Measurements from ENCODE around the gene BBS9. TPM values are rescaled to one million over a fixed set of nuclear protein-coding genes. Genes with fewer than 3 reads are reported as not detected.

The BBS9 gene
- total and polyA plus RNA-seq, 2 donors (not counting 1 experiment from before 2014, with no cell fraction given), result 8.4 to 45.2 TPM

DNA sequence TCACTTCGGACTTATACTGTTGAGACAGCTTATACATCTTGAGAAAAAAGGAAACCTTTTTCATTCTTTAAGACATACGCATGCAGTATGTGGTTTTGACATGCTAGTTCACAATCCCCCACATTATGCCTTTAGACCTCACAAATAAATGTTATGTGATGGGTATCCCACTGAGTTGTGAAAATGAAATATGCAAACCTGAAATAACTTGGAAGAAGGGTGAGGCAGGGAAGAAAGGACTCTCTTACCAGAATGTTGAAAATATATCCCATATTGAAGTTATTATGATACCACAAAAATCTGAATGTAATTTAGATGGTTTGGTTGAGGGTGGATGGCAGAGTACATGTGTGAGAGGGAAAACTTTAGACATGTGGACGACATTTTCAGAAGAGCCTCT, 379.8 kb downstream of the BBS9 start:
- 92% methylated on average over 1 of the region's 3 CpGs for WGBS (ENCODE audit: insufficient coverage)
- ATAC-seq (ENCODE audit: low read depth) (no peak), DNase-seq (no peak)
- Histone ChIP-seq H2AFZ (ENCODE audit: insufficient read depth, low read depth, low read length, poor library complexity, severe bottlenecking) (no peak overlapping the region), H3K36me3 (replicated peaks in 1 of 2; ENCODE audit: control extremely low read depth in 1 of 2, control insufficient read depth in 1 of 2, extremely low read depth in 1 of 2, insufficient read depth in 2 of 2, low read length in 1 of 2) (peaks cover 0 to 5% of the 10 kb centered on the region in 2 experiments), H3K27me3 (replicated peaks in 1 of 4; ENCODE audit: control extremely low read depth in 1 of 4, control insufficient read depth in 3 of 4, insufficient read depth in 4 of 4, low read length in 3 of 4) (no peaks in the 10 kb centered on the region), H3K79me2 (ENCODE audit: control insufficient read depth, insufficient read depth, low read length) (no peaks in the 10 kb centered on the region), H4K20me1 (ENCODE audit: control insufficient read depth, insufficient read depth, low read length, poor library complexity, severe bottlenecking) (no peaks in the 10 kb centered on the region), H3K4me1 (ENCODE audit: control insufficient read depth in 2 of 2, insufficient read depth in 2 of 2, low read length in 2 of 2) (no peaks in the 10 kb centered on the region), H3K27ac (ENCODE audit: low read length in 2 of 2) (no peak overlapping the region), H3K9ac (ENCODE audit: low read length) (no peak overlapping the region), H3K4me3 (ENCODE audit: control extremely low read depth in 1 of 5, extremely low read depth in 1 of 5, insufficient read depth in 1 of 5, low read depth in 2 of 5, low read length in 4 of 5) (no peak overlapping the region), H3K9me3 (ENCODE audit: control extremely low read depth in 1 of 3, control insufficient read depth in 2 of 3, insufficient read depth in 1 of 3, low read length in 2 of 3) (no peaks in the 10 kb centered on the region), H3K4me2 (replicated peaks; ENCODE audit: low read depth, low read length, poor library complexity, severe bottlenecking) (no peak overlapping the region)
- H3K4me1 Mint-ChIP-seq, result no peaks in the 10 kb centered on the region
- TF ChIP-seq EZH2 (IDR thresholded peaks at IDR 0.05; ENCODE audit: borderline replicate concordance, insufficient read depth, low read depth, low read length, poor library complexity, severe bottlenecking) (no peak), CTCF (IDR thresholded peaks at IDR 0.05) (no peak)
- no peaks in the 10 kb centered on the region for H3K27me3 Mint-ChIP-seq
- no peaks in the 10 kb centered on the region for H3K9me3 Mint-ChIP-seq (ENCODE audit: insufficient read depth)
- POLR2A ChIA-PET, result no interaction called here
- intact Hi-C loops (cut with micrococcal nuclease), result no loop called here
- CTCF ChIA-PET, result no interaction called here
- no peak overlapping the region for H3K27ac Mint-ChIP-seq
- no peak overlapping the region for H3K4me3 Mint-ChIP-seq

DNA sequence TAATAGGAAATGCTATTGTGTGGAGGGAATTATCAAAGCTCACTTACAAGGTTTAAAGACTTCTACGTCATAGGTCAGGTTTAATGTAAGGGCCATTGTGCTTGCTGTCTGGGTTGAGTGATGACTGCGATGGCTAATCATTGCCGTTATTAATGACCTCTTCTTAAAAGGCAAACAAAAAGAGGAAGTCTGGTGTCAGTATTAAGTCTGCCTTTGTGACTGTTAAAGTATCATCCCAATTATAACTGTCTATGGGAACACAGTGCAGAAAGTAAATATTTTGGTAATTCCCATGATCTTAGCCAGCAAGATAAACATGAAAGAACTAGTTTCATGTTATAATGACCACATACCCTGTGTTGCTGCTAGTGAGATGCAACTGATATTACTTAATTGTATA, 382.4 kb downstream of the BBS9 start:
- Histone ChIP-seq H3K27ac (ENCODE audit: low read length in 2 of 2) (no peak overlapping the region), H3K79me2 (ENCODE audit: control insufficient read depth, insufficient read depth, low read length) (no peaks in the 10 kb centered on the region), H2AFZ (ENCODE audit: insufficient read depth, low read depth, low read length, poor library complexity, severe bottlenecking) (no peak overlapping the region), H3K36me3 (replicated peaks in 1 of 2; ENCODE audit: control extremely low read depth in 1 of 2, control insufficient read depth in 1 of 2, extremely low read depth in 1 of 2, insufficient read depth in 2 of 2, low read length in 1 of 2) (no peaks in the 10 kb centered on the region), H3K9me3 (ENCODE audit: control extremely low read depth in 1 of 3, control insufficient read depth in 2 of 3, insufficient read depth in 1 of 3, low read length in 2 of 3) (no peaks in the 10 kb centered on the region), H3K9ac (ENCODE audit: low read length) (no peak overlapping the region), H3K4me3 (ENCODE audit: control extremely low read depth in 1 of 5, extremely low read depth in 1 of 5, insufficient read depth in 1 of 5, low read depth in 2 of 5, low read length in 4 of 5) (no peak overlapping the region), H3K27me3 (replicated peaks in 1 of 4; ENCODE audit: control extremely low read depth in 1 of 4, control insufficient read depth in 3 of 4, insufficient read depth in 4 of 4, low read length in 3 of 4) (no peaks in the 10 kb centered on the region), H4K20me1 (ENCODE audit: control insufficient read depth, insufficient read depth, low read length, poor library complexity, severe bottlenecking) (no peaks in the 10 kb centered on the region), H3K4me2 (replicated peaks; ENCODE audit: low read depth, low read length, poor library complexity, severe bottlenecking) (no peak overlapping the region), H3K4me1 (ENCODE audit: control insufficient read depth in 2 of 2, insufficient read depth in 2 of 2, low read length in 2 of 2) (no peaks in the 10 kb centered on the region)
- 100% methylated on average over 2 of the region's 3 CpGs for WGBS (ENCODE audit: insufficient coverage)
- intact Hi-C loops (cut with micrococcal nuclease), result no loop called here
- H3K27me3 Mint-ChIP-seq, result no peaks in the 10 kb centered on the region
- TF ChIP-seq EZH2 (IDR thresholded peaks at IDR 0.05; ENCODE audit: borderline replicate concordance, insufficient read depth, low read depth, low read length, poor library complexity, severe bottlenecking) (no peak), CTCF (IDR thresholded peaks at IDR 0.05) (no peak)
- H3K27ac Mint-ChIP-seq, result no peak overlapping the region
- no peak overlapping the region for H3K4me3 Mint-ChIP-seq
- DNase-seq (no peak), ATAC-seq (ENCODE audit: low read depth) (no peak)
- ChIA-PET POLR2A (no interaction called here), CTCF (no interaction called here)
- no peaks in the 10 kb centered on the region for H3K9me3 Mint-ChIP-seq (ENCODE audit: insufficient read depth)
- no peaks in the 10 kb centered on the region for H3K4me1 Mint-ChIP-seq

Data from B cell (primary cell).